IPS-15b (cell line): Measurements from ENCODE around the gene RCAN1.
"Not testable (repeated sequence)": the region's sequence is repeated elsewhere in the genome, so short reads cannot be mapped to it uniquely, and the experiment has no call there.

Experiments used
- H3K27me3 ChIP-seq: one replicate; pipeline ENCODE4 v1.6.1; 2013; ENCODE audit warnings: low read length; ENCODE audit not compliant: control insufficient read depth, insufficient read depth
- H3K36me3 ChIP-seq: one replicate; pipeline ENCODE4 v1.6.1; 2013; ENCODE audit warnings: low read length; ENCODE audit not compliant: control insufficient read depth, insufficient read depth
- H3K4me1 ChIP-seq: one replicate; pipeline ENCODE4 v1.6.1; 2013; ENCODE audit warnings: mild to moderate bottlenecking, low read length; ENCODE audit not compliant: control insufficient read depth, insufficient read depth
- H3K4me3 ChIP-seq: one replicate; pipeline ENCODE4 v1.5.1; 2013; ENCODE audit warnings: low read depth, low read length
- H3K9ac ChIP-seq: one replicate; pipeline ENCODE4 v1.6.1; 2013; ENCODE audit warnings: low read depth, mild to moderate bottlenecking, low read length
- H3K9me3 ChIP-seq: one replicate; pipeline ENCODE4 v1.6.1; 2013; ENCODE audit warnings: mild to moderate bottlenecking, low read length; ENCODE audit not compliant: control insufficient read depth, insufficient read depth

RCAN1 gene

DNA sequence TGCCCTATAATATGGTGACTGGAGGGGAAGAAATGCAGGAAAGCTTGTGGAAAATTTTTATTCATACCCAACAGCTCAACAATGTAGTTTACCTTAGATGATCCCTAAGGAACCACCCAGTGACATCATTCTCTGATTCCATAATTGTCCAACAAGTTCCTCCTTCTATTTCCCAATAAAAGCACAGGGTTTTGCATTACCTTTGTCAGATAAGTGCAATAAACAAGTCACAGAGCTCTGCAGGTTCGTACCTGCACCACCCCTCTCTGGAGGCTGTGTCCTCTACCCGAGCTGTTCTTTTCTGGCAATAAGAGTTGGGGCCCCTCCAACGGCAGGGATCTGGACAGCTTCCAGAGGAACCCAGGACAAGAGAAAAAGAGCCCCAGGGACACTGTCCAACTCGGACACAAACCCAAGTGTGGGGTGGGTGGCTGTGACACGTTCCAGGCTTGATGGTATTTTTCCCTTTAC lies 38.8 kb downstream of the RCAN1 start:
- no peak overlapping the region for H3K9ac ChIP-seq
- H3K27me3 ChIP-seq = no peaks in the 10 kb centered on the region
- H3K9me3 ChIP-seq = no peaks in the 10 kb centered on the region
- H3K36me3 ChIP-seq = no peaks in the 10 kb centered on the region
- H3K4me3 ChIP-seq = no peak overlapping the region
- H3K4me1 ChIP-seq = no peaks in the 10 kb centered on the region

GRCh38 chr21:34574601-34575529 lies 40.0 kb downstream of the RCAN1 start:
- Histone ChIP-seq H3K4me3 (no peak overlapping the region), H3K9ac (no peak overlapping the region), H3K9me3 (no peaks in the 10 kb centered on the region), H3K4me1 (no peaks in the 10 kb centered on the region), H3K27me3 (no peaks in the 10 kb centered on the region), H3K36me3 (no peaks in the 10 kb centered on the region)

DNA sequence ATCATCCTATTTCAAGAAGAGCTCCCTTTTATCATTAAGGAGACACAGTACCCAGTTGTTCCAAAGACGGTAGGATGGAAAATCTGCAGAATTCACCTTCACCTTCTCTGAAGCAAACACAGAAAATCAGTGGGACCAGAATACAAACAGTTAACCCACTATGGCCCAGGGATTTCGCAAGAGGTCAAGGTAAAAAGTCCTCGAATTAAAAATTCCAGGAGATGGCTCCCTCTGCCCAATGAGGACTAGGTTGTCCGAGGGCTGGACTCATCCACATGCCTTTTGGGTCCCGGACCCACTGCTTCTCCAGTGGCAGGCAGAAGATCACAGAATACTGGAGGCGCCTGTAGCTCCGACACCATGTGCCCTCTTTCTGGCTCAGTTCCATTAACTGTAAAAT lies 42.9 kb downstream of the RCAN1 start:
- Histone ChIP-seq H3K4me1 (no peaks in the 10 kb centered on the region), H3K4me3 (no peak overlapping the region), H3K36me3 (no peaks in the 10 kb centered on the region), H3K27me3 (no peaks in the 10 kb centered on the region), H3K9me3 (no peaks in the 10 kb centered on the region), H3K9ac (no peak overlapping the region)

DNA sequence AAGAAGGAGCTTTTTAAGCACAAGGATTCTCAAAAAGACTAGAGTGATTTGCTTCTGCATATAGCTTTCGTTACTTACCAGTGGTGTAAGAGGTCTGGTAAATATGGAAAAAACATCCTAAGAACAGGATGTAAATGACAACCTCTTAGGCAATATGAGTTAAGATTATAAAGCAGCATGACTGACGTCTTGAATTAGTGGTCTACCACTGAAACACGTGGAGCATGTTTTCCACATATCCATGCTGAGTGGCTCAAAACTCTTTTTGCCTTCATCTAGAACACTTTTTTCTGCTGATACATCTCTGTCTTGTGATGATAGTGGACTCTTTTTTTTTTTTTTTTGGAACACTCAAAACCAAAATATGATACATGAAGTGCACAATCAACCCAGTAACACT lies 44.6 kb downstream of the RCAN1 start:
- Histone ChIP-seq H3K9ac (no peak overlapping the region), H3K9me3 (no peaks in the 10 kb centered on the region), H3K27me3 (no peaks in the 10 kb centered on the region), H3K4me1 (no peaks in the 10 kb centered on the region), H3K36me3 (no peaks in the 10 kb centered on the region), H3K4me3 (no peak overlapping the region)

- no peaks in the 10 kb centered on the region for H3K9me3 ChIP-seq
- no peaks in the 10 kb centered on the region for H3K36me3 ChIP-seq
- H3K4me3 ChIP-seq = no peak overlapping the region
These were observed 45.4 kb downstream of the RCAN1 start for GRCh38 chr21:34569381-34569979.

DNA sequence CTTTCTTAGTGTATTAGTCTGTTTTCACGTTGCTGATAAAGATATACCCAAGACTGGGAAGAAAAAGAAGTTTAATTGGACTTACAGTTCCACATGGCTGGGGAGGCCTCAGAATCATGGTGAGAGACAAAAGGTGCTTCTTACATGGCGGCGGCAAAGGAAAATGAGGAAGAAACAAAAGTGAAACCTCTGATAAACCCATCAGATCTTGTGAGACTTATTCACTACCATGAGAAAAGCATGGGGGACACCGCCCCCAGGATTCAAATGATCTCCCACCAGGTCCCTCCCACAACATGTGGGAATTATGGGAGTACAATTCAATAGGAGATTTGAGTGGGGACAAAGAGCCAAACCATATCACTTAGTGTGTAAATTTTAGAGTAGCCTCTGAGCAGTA lies 46.1 kb downstream of the RCAN1 start:
- not testable (repeated sequence) for H3K27me3 ChIP-seq, H3K9ac ChIP-seq, H3K36me3 ChIP-seq, H3K9me3 ChIP-seq, H3K4me3 ChIP-seq, H3K4me1 ChIP-seq

More at GRCh38 chr21:34569381-34569979, 45.4 kb downstream of the RCAN1 start:
- Histone ChIP-seq H3K9ac (no peak overlapping the region), H3K27me3 (no peaks in the 10 kb centered on the region), H3K4me1 (no peaks in the 10 kb centered on the region)

GRCh38 chr21:34567604-34568155 lies 47.2 kb downstream of the RCAN1 start:
- H3K4me1 ChIP-seq = no peaks in the 10 kb centered on the region
- no peaks in the 10 kb centered on the region for H3K9me3 ChIP-seq
- H3K4me3 ChIP-seq = no peak overlapping the region
- no peaks in the 10 kb centered on the region for H3K36me3 ChIP-seq
- H3K9ac ChIP-seq = no peak overlapping the region
- no peaks in the 10 kb centered on the region for H3K27me3 ChIP-seq

DNA sequence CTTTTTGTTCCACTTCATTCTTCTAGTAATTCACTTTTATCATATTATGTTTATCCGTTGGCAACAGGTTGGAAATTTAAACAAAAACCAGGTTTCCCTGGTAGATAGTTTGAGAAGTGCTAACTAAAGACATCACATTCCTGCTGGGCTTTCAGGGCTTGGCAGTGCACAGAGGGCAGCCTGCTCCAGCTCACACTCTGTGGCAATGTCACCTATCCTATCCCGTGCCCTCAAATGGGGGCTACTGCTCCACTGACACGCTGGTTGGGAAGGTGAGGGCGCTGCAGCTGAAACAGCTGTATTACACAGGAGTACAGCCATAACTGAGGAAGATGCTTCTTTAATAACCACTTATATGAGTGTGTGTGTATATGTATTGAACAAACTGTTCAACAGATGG lies 49.7 kb downstream of the RCAN1 start:
- Histone ChIP-seq H3K4me3 (no peak overlapping the region), H3K9me3 (no peaks in the 10 kb centered on the region), H3K27me3 (no peaks in the 10 kb centered on the region), H3K9ac (no peak overlapping the region), H3K36me3 (no peaks in the 10 kb centered on the region), H3K4me1 (no peaks in the 10 kb centered on the region)

GRCh38 chr21:34563370-34563769 lies 51.5 kb downstream of the RCAN1 start:
- not testable (repeated sequence) for H3K9me3 ChIP-seq, H3K27me3 ChIP-seq, H3K4me1 ChIP-seq, H3K9ac ChIP-seq, H3K4me3 ChIP-seq, H3K36me3 ChIP-seq

DNA sequence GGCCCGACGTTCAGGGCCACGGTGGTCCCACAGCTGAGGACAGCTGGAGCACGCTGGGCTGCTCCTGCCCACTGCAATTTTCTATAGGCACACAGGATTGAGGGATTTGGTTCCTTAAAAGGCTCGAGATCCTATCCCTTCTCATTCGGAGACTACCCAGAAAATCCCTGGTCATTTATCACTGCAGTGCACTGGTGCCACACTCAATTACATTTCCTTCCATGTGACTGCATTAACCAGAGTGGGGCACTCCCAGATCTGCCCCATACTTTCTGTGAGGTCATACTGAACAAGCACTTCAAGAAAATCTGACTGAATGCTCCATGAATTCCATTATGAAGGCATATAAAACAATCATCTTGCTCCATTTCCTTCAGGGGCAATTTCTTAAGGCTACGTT lies 53.1 kb downstream of the RCAN1 start:
- no peaks in the 10 kb centered on the region for H3K4me1 ChIP-seq
- H3K4me3 ChIP-seq = no peak overlapping the region
- no peaks in the 10 kb centered on the region for H3K9me3 ChIP-seq
- no peak overlapping the region for H3K9ac ChIP-seq
- H3K27me3 ChIP-seq = no peaks in the 10 kb centered on the region
- no peaks in the 10 kb centered on the region for H3K36me3 ChIP-seq

- H3K9me3 ChIP-seq = no peaks in the 10 kb centered on the region
- H3K4me3 ChIP-seq = no peak overlapping the region
- H3K4me1 ChIP-seq = no peaks in the 10 kb centered on the region
- no peaks in the 10 kb centered on the region for H3K27me3 ChIP-seq
- no peaks in the 10 kb centered on the region for H3K36me3 ChIP-seq
- H3K9ac ChIP-seq = no peak overlapping the region
These were observed 54.3 kb downstream of the RCAN1 start for GRCh38 chr21:34560609-34561008.

GRCh38 chr21:34560021-34560420 lies 54.9 kb downstream of the RCAN1 start:
- Histone ChIP-seq H3K27me3 (no peaks in the 10 kb centered on the region), H3K9me3 (no peaks in the 10 kb centered on the region), H3K36me3 (no peaks in the 10 kb centered on the region), H3K4me1 (no peaks in the 10 kb centered on the region), H3K4me3 (no peak overlapping the region), H3K9ac (no peak overlapping the region)
